K562 (cell line): Measurements from ENCODE around the gene AZU1. TPM values are rescaled to one million over a fixed set of nuclear protein-coding genes. Genes with fewer than 3 reads are reported as not detected.
A peak's percentile ranks its signal among the peaks of the same experiment; 100 is the strongest.

Source experiments
- BRCA1 ChIP-seq, 2 experiments: fragments of 450-650 bp in 1 of 2; sonication (generic) in 1 of 2; formaldehyde crosslinking in 1 of 2; IDR thresholded peaks; 2 replicates each; pipeline versions ENCODE4 v1.5.0 to v1.6.1; 2017 to 2020; ENCODE audit warnings: mild to moderate bottlenecking in 1 of 2, missing genetic modification reagents in 1 of 2
- DPF2 ChIP-seq: fragments of 450-650 bp; IDR thresholded peaks from 2 replicates; pipeline ENCODE4 v1.6.1; 2016
- EGR1 ChIP-seq: fragments of 450-650 bp; conservative IDR thresholded peaks from 2 replicates; pipeline ENCODE4 v1.6.1; 2017; ENCODE audit warnings: mild to moderate bottlenecking
- FOXP4 ChIP-seq: sonication (generic); formaldehyde crosslinking; IDR thresholded peaks from 2 replicates; pipeline ENCODE4 v1.8.0; 2022; ENCODE audit warnings: mild to moderate bottlenecking, missing genetic modification reagents, borderline replicate concordance
- HDGF ChIP-seq: fragments of 450-650 bp; IDR thresholded peaks from 2 replicates; pipeline ENCODE4 v1.6.1; 2016
- ILF3 ChIP-seq: fragments of 450-650 bp; IDR thresholded peaks from 2 replicates; pipeline ENCODE4 v1.6.1; 2018; ENCODE audit warnings: antibody characterized with exemption, mild to moderate bottlenecking, moderate library complexity, borderline replicate concordance
- IRF2 ChIP-seq: sonication (generic); formaldehyde crosslinking; IDR thresholded peaks from 2 replicates; pipeline ENCODE4 v1.8.1; 2022; ENCODE audit warnings: mild to moderate bottlenecking, missing genetic modification reagents
- L3MBTL2 ChIP-seq: fragments of 450-650 bp; IDR thresholded peaks from 2 replicates; pipeline ENCODE4 v1.6.1; 2016; ENCODE audit warnings: mild to moderate bottlenecking, moderate library complexity
- MAX ChIP-seq: sonication (generic); formaldehyde crosslinking; IDR thresholded peaks from 2 replicates; pipeline ENCODE4 v1.9.0; 2022; ENCODE audit warnings: mild to moderate bottlenecking, missing genetic modification reagents
- MAZ ChIP-seq, 2 experiments: fragments of 450-650 bp in 1 of 2; sonication (generic) in 1 of 2; formaldehyde crosslinking; IDR thresholded peaks in 1 of 2; conservative IDR thresholded peaks in 1 of 2; 2 replicates each; pipeline versions ENCODE4 v1.4.0 to v1.5.0; 2020; ENCODE audit warnings: mild to moderate bottlenecking in 1 of 2, missing genetic modification reagents in 1 of 2
- RBM22 ChIP-seq: fragments of 200-400 bp; formaldehyde crosslinking; IDR thresholded peaks from 2 replicates; pipeline ENCODE4 v1.6.1; 2018; ENCODE audit warnings: low read length, low read depth; ENCODE audit not compliant: poor library complexity, severe bottlenecking
- TFAP4 ChIP-seq: sonication (generic); formaldehyde crosslinking; IDR thresholded peaks from 2 replicates; pipeline ENCODE4 v1.8.0; 2022; ENCODE audit warnings: missing genetic modification reagents, mild to moderate bottlenecking, moderate library complexity, borderline replicate concordance
- TRIM25 ChIP-seq: fragments of 450-650 bp; IDR thresholded peaks from 2 replicates; pipeline ENCODE4 v1.7.0; 2016; ENCODE audit warnings: borderline replicate concordance
- ZNF354B ChIP-seq: fragments of 250-450 bp; sonication (Bioruptor Pico); IDR thresholded peaks from 2 replicates; pipeline ENCODE4 v1.4.0; 2020
- polyA plus RNA-seq, 8 experiments: library from polyadenylated mRNA; depleted of rRNA in 4 of 8; stranded (reverse) in 5 of 8; unstranded in 3 of 8; fragments of >200 nt; fragmentation: Nextera tagmentation in 2 of 8; fragmentation: Illumina TruSeq in 1 of 8; extraction: Ambion mirVana in 2 of 8; extraction: Trizol in 1 of 8; gene quantifications; 2 replicates each; pipeline versions ENCODE4 v1.2.1 to v1.2.3, GENCODE V29; 2011 to 2014; ENCODE audit warnings: inconsistent platforms in 1 of 8, missing spikeins in 1 of 8
- total RNA-seq, 7 experiments: library from RNA; depleted of rRNA in 6 of 7; stranded (reverse); fragments of >200 nt in 6 of 7; fragmentation: Illumina TruSeq in 2 of 7; extraction: Trizol in 2 of 7; gene quantifications; 2 replicates each; pipeline versions ENCODE4 v1.2.1 to v1.2.3, GENCODE V29; 2011 to 2021; ENCODE audit warnings: low replicate concordance in 1 of 7

The AZU1 gene
- total and polyA plus RNA-seq, 9 of the 15 experiments (the other 6 are each of a cell fraction or from before 2014, with no cell fraction given) = 0.29 to 1.9 (median 0.59) TPM; not detected in 3

- TF ChIP-seq ILF3 (no peak), EGR1 (peak; percentile 13; the same call in 1 of the 2 replicates), FOXP4 (CRISPR knock-in tag) (no peak), ZNF354B (CRISPR knock-in tag) (no peak), L3MBTL2 (peak; percentile 33; the same call in 1 of the 2 replicates), RBM22 (peak; percentile 85), DPF2 (0 out of 2 replicates have a peak, but pooled peaks have one; percentile 11), MAZ (CRISPR knock-in tag; conservative IDR thresholded peaks at IDR 0.05 in 1 of 2, IDR thresholded peaks at IDR 0.05 in 1 of 2) (peak in 1 of 2 experiments; percentile 70; a peak in 2 of 4 replicates), HDGF (peak; percentile 37; the same call in 1 of the 2 replicates), BRCA1 (IDR thresholded peaks at IDR 0.05) (no peak), BRCA1 (CRISPR knock-in tag; IDR thresholded peaks at IDR 0.05) (no peak), TRIM25 (no peak), MAX (0 out of 2 replicates have a peak, but pooled peaks have one; percentile 15), TFAP4 (CRISPR knock-in tag) (peak; percentile 67), IRF2 (CRISPR knock-in tag) (no peak)
Observed at GRCh38 chr19:872266-872951, 44.8 kb downstream of the AZU1 start (continued).
